ENCODE results near the gene DDX10. TPM values are rescaled to one million over a fixed set of nuclear protein-coding genes. Genes with fewer than 3 reads are reported as not detected.
"Not testable (repeated sequence)": the region's sequence is repeated elsewhere in the genome, so short reads cannot be mapped to it uniquely, and the experiment has no call there.

DDX10 gene
- total RNA-seq, 2 donors from 2014 or later, result 18.5 to 33.1 TPM

GRCh38 chr11:108645970-108646369 lies 18.9 kb upstream of the DDX10 start:
- Histone ChIP-seq H3K27me3 (replicated peaks; ENCODE audit: insufficient read depth) (no peaks in the 10 kb centered on the region), H3K27ac (no peak overlapping the region), H3K9me3 (no peaks in the 10 kb centered on the region), H3K4me3 (no peak overlapping the region), H3K36me3 (no peaks in the 10 kb centered on the region), H3K4me1 (replicated peaks) (no peaks in the 10 kb centered on the region)
- TF ChIP-seq POLR2A (IDR thresholded peaks at IDR 0.05) (no peak), POLR2AphosphoS5 (IDR thresholded peaks at IDR 0.05) (no peak)
- TF ChIP-seq, protein P1, sequence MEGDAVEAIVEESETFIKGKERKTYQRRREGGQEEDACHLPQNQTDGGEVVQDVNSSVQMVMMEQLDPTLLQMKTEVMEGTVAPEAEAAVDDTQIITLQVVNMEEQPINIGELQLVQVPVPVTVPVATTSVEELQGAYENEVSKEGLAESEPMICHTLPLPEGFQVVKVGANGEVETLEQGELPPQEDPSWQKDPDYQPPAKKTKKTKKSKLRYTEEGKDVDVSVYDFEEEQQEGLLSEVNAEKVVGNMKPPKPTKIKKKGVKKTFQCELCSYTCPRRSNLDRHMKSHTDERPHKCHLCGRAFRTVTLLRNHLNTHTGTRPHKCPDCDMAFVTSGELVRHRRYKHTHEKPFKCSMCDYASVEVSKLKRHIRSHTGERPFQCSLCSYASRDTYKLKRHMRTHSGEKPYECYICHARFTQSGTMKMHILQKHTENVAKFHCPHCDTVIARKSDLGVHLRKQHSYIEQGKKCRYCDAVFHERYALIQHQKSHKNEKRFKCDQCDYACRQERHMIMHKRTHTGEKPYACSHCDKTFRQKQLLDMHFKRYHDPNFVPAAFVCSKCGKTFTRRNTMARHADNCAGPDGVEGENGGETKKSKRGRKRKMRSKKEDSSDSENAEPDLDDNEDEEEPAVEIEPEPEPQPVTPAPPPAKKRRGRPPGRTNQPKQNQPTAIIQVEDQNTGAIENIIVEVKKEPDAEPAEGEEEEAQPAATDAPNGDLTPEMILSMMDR (IDR thresholded peaks at IDR 0.05), result no peak
- intact Hi-C loops (cut with DNase I), result no loop called here
- DNase-seq (ENCODE audit: low spot score), result no peak
- WGBS, result 43% methylated on average over 2 of the region's 2 CpGs

DNA sequence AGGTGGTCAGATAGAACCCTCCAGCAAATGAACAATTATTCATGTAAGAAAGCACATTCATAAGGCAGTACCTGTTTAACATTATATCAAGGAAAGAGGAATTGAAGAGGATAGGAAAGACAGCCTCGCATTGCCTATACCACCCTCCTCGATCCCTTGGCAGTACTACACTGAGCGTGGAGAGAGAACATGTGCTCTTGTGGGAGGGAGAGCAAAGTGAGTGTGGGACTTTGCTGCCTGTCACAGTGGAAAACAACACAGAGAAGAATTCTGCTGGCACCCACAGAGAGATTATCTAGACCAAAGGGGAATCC lies 17.5 kb upstream of the DDX10 start:
- no peaks in the 10 kb centered on the region for H3K4me1 ChIP-seq (replicated peaks)
- intact Hi-C loops (cut with DNase I), result no loop called here
- H3K4me3 ChIP-seq, result no peak overlapping the region
- WGBS, result 86% methylated on average over 3 of the region's 3 CpGs
- TF ChIP-seq, protein P1 (IDR thresholded peaks at IDR 0.05), result no peak
- TF ChIP-seq POLR2A (IDR thresholded peaks at IDR 0.05), result no peak
- TF ChIP-seq POLR2AphosphoS5 (IDR thresholded peaks at IDR 0.05), result no peak
- no peak for DNase-seq (ENCODE audit: low spot score)
- H3K9me3 ChIP-seq, result no peaks in the 10 kb centered on the region
- H3K36me3 ChIP-seq, result no peaks in the 10 kb centered on the region
- H3K27ac ChIP-seq, result no peak overlapping the region
- no peaks in the 10 kb centered on the region for H3K27me3 ChIP-seq (replicated peaks; ENCODE audit: insufficient read depth)

- H3K9me3 ChIP-seq, result no peaks in the 10 kb centered on the region
- no peaks in the 10 kb centered on the region for H3K27me3 ChIP-seq (replicated peaks; ENCODE audit: insufficient read depth)
- intact Hi-C loops (cut with DNase I), result no loop called here
- H3K36me3 ChIP-seq, result no peaks in the 10 kb centered on the region
- no peak overlapping the region for H3K4me3 ChIP-seq
- H3K27ac ChIP-seq, result no peak overlapping the region
- H3K4me1 ChIP-seq (replicated peaks), result no peaks in the 10 kb centered on the region
- WGBS, result 48% methylated on average over 9 of the region's 9 CpGs
- TF ChIP-seq POLR2AphosphoS5 (IDR thresholded peaks at IDR 0.05) (peak; percentile 38), POLR2A (IDR thresholded peaks at IDR 0.05) (no peak)
- TF ChIP-seq, protein P1 (IDR thresholded peaks at IDR 0.05), result peak; percentile 23 to 77 (median 61)
- DNase-seq (ENCODE audit: low spot score), result peak; percentile 75
These were observed 17.0 kb upstream of the DDX10 start for GRCh38 chr11:108647701-108648527.

GRCh38 chr11:108648528-108648885 lies 16.4 kb upstream of the DDX10 start:
- Histone ChIP-seq H3K27ac (no peak overlapping the region), H3K4me1 (replicated peaks) (no peaks in the 10 kb centered on the region), H3K27me3 (replicated peaks; ENCODE audit: insufficient read depth) (no peaks in the 10 kb centered on the region), H3K4me3 (no peak overlapping the region), H3K9me3 (no peaks in the 10 kb centered on the region), H3K36me3 (no peaks in the 10 kb centered on the region)
- intact Hi-C loops (cut with DNase I), result no loop called here
- TF ChIP-seq POLR2A (IDR thresholded peaks at IDR 0.05), result no peak
- no peak for TF ChIP-seq POLR2AphosphoS5 (IDR thresholded peaks at IDR 0.05)
- TF ChIP-seq, protein P1 (IDR thresholded peaks at IDR 0.05), result no peak
- WGBS, result 63% methylated on average over 2 of the region's 2 CpGs
- no peak for DNase-seq (ENCODE audit: low spot score)

DNA sequence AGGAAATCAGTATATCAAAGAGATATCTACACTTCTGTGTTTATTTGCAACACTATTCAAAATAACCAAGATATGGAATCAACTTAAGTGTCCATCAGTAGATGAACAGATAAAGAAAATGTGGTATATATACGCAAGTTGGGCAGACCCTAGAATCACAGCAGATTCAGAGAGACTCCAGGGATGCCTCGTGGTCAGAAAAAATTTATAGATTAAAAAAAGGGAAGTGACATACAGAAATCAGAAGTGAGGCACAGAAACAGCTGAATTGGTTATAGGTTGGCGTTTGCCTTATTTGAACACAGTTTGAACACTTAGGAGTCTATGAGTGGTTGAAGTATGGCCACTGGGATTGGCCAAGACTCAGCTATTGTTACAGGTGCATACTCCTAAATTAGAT lies 10.8 kb upstream of the DDX10 start:
- H3K27ac ChIP-seq; H3K4me1 ChIP-seq (replicated peaks); DNase-seq (ENCODE audit: low spot score); H3K27me3 ChIP-seq (replicated peaks; ENCODE audit: insufficient read depth); H3K4me3 ChIP-seq; H3K9me3 ChIP-seq; H3K36me3 ChIP-seq: not testable (repeated sequence)
- 59% methylated on average over 3 of the region's 3 CpGs for WGBS
- intact Hi-C loops (cut with DNase I), result loop anchor here (10.0 kb wide), 1 partner anchor 639 kb away; no protein-coding TSS in a partner anchor
